Calu3 (cell line): Measurements from ENCODE around the gene FBXL7. TPM values are rescaled to one million over a fixed set of nuclear protein-coding genes. Genes with fewer than 3 reads are reported as not detected.

Experiments used
- BruUV-seq: library from RNA; stranded (reverse); fragments of 400-500 nt; replicated peaks from 2 replicates; lab custom pipeline; 2021; lab: Mats Ljungman, UMichigan
- CTCF ChIA-PET: fragments of 300-600 bp; sonication (Branson Sonifier 250); formaldehyde crosslinking; loops from one replicate; lab custom pipeline; 2022; ENCODE audit warnings: antibody characterized with exemption; lab: Charles Lee
- DNase-seq: peaks from one replicate; pipeline ENCODE4 v3.0.0; 2022
- H3K27ac Mint-ChIP-seq: one replicate; pipeline ENCODE4 v1.8.0; 2022; ENCODE audit warnings: mixed read lengths; ENCODE audit not compliant: unreplicated experiment
- H3K27me3 Mint-ChIP-seq: one replicate; pipeline ENCODE4 v1.8.0; 2022; ENCODE audit warnings: mixed read lengths; ENCODE audit not compliant: unreplicated experiment
- H3K36me3 Mint-ChIP-seq: one replicate; pipeline ENCODE4 v1.8.0; 2022; ENCODE audit warnings: mild to moderate bottlenecking, moderate library complexity, mixed read lengths; ENCODE audit not compliant: insufficient read depth, unreplicated experiment
- H3K4me1 Mint-ChIP-seq: one replicate; pipeline ENCODE4 v1.8.0; 2022; ENCODE audit warnings: mild to moderate bottlenecking, low read depth, mixed read lengths; ENCODE audit not compliant: unreplicated experiment
- H3K4me3 Mint-ChIP-seq: one replicate; pipeline ENCODE4 v1.8.0; 2022; ENCODE audit warnings: mild to moderate bottlenecking, low read depth, moderate library complexity, mixed read lengths; ENCODE audit not compliant: unreplicated experiment
- H3K9me3 Mint-ChIP-seq: one replicate; pipeline ENCODE4 v1.8.0; 2022; ENCODE audit warnings: low read depth, mixed read lengths; ENCODE audit not compliant: unreplicated experiment
- CTCF ChIP-seq: fragments of 200-600 bp; IDR thresholded peaks from one replicate; pipeline ENCODE4 v1.8.0; 2022; ENCODE audit warnings: antibody characterized with exemption; ENCODE audit not compliant: unreplicated experiment
- intact Hi-C: fragments of 100-400 bp; cut with micrococcal nuclease; formaldehyde crosslinking; loops from one replicate; pipeline ENCODE4 v1.10.0; 2022; ENCODE audit not compliant: unreplicated experiment
- total RNA-seq: library from RNA; stranded (reverse); gene quantifications from 2 replicates; pipeline ENCODE4 v1.2.3, GENCODE V29; 2022

Gene FBXL7
- total RNA-seq, 1 experiment from 2014 or later, result not detected

GRCh38 chr5:15748266-15748665 is 248.3 kb downstream of the FBXL7 start:
- CTCF ChIA-PET, result no interaction called here
- no peaks in the 10 kb centered on the region for H3K27me3 Mint-ChIP-seq
- H3K4me1 Mint-ChIP-seq, result no peaks in the 10 kb centered on the region
- H3K36me3 Mint-ChIP-seq, result no peaks in the 10 kb centered on the region
- no peak for DNase-seq
- no peak overlapping the region for H3K4me3 Mint-ChIP-seq
- H3K27ac Mint-ChIP-seq, result no peak overlapping the region
- no peak for TF ChIP-seq CTCF
- H3K9me3 Mint-ChIP-seq, result peaks cover 14% of the 10 kb centered on the region
- BruUV-seq, result no TSS peak
- intact Hi-C loops, result no loop called here

- no peak for TF ChIP-seq CTCF
- CTCF ChIA-PET, result no interaction called here
- Mint-ChIP-seq H3K27ac (no peak overlapping the region), H3K36me3 (no peaks in the 10 kb centered on the region), H3K4me1 (no peaks in the 10 kb centered on the region), H3K27me3 (no peaks in the 10 kb centered on the region), H3K4me3 (no peak overlapping the region), H3K9me3 (peaks cover 8% of the 10 kb centered on the region)
- no peak for DNase-seq
- intact Hi-C loops, result no loop called here
- BruUV-seq, result no TSS peak
These were observed 252.8 kb downstream of the FBXL7 start for GRCh38 chr5:15752663-15753285.

- TF ChIP-seq CTCF, result no peak
- BruUV-seq, result no TSS peak
- Mint-ChIP-seq H3K27me3 (no peaks in the 10 kb centered on the region), H3K36me3 (no peaks in the 10 kb centered on the region), H3K4me3 (no peak overlapping the region), H3K4me1 (no peaks in the 10 kb centered on the region), H3K27ac (no peak overlapping the region), H3K9me3 (peaks cover 8% of the 10 kb centered on the region)
- CTCF ChIA-PET, result no interaction called here
- DNase-seq, result no peak
- intact Hi-C loops, result no loop called here
These were observed 253.8 kb downstream of the FBXL7 start for GRCh38 chr5:15753752-15754151.

GRCh38 chr5:15757103-15757502 is 257.1 kb downstream of the FBXL7 start:
- Mint-ChIP-seq H3K27ac (no peak overlapping the region), H3K27me3 (no peaks in the 10 kb centered on the region), H3K36me3 (no peaks in the 10 kb centered on the region), H3K4me1 (no peaks in the 10 kb centered on the region), H3K4me3 (no peak overlapping the region), H3K9me3 (peaks cover 8% of the 10 kb centered on the region)
- DNase-seq, result no peak
- intact Hi-C loops, result no loop called here
- CTCF ChIA-PET, result no interaction called here
- BruUV-seq, result no TSS peak
- no peak for TF ChIP-seq CTCF
